ENCODE data around the gene LPIN3.

LPIN3 gene

GRCh38 chr20:41340327-41341055 lies at the start of gene LPIN3:
Gene LPIN3, plus strand, starts transcription at chr20:41340821. Its CDS starts 4,983 bp downstream, at chr20:41345804.
- Histone ChIP-seq H3K27ac (ENCODE audit: low read depth in 2 of 2, low read length in 2 of 2) (peak within 1 kb of the TSS; percentile 91 to 92), H3K27me3 (ENCODE audit: control insufficient read depth in 2 of 2, insufficient read depth in 2 of 2, low read length in 2 of 2) (no peaks in the 10 kb centered on the region), H3K4me3 (ENCODE audit: low read length in 2 of 2) (peak within 1 kb of the TSS; percentile 71 to 78), H3K9ac (ENCODE audit: low read depth in 1 of 2, low read length in 2 of 2) (peak within 1 kb of the TSS; percentile 70 to 79), H3K9me3 (ENCODE audit: control insufficient read depth in 2 of 2, low read length in 2 of 2) (no peaks in the 10 kb centered on the region), H3K36me3 (ENCODE audit: control insufficient read depth in 2 of 2, insufficient read depth in 2 of 2, low read length in 2 of 2) (no peaks in the 10 kb centered on the region), H3K4me1 (ENCODE audit: control insufficient read depth in 2 of 2, insufficient read depth in 2 of 2, low read length in 2 of 2) (peaks cover 17 to 19% of the 10 kb centered on the region in 2 donors)

- Histone ChIP-seq H3K9me3 (ENCODE audit: control insufficient read depth in 2 of 2, low read length in 2 of 2) (no peaks in the 10 kb centered on the region), H3K36me3 (ENCODE audit: control insufficient read depth in 2 of 2, insufficient read depth in 2 of 2, low read length in 2 of 2) (no peaks in the 10 kb centered on the region), H3K4me3 (ENCODE audit: low read length in 2 of 2) (no peak overlapping the region), H3K9ac (ENCODE audit: low read depth in 1 of 2, low read length in 2 of 2) (no peak overlapping the region), H3K4me1 (ENCODE audit: control insufficient read depth in 2 of 2, insufficient read depth in 2 of 2, low read length in 2 of 2) (no peaks in the 10 kb centered on the region), H3K27ac (ENCODE audit: low read depth in 2 of 2, low read length in 2 of 2) (no peak overlapping the region), H3K27me3 (ENCODE audit: control insufficient read depth in 2 of 2, insufficient read depth in 2 of 2, low read length in 2 of 2) (no peaks in the 10 kb centered on the region)
These were observed 47.2 kb upstream of the LPIN3 start for GRCh38 chr20:41293269-41294037.

DNA sequence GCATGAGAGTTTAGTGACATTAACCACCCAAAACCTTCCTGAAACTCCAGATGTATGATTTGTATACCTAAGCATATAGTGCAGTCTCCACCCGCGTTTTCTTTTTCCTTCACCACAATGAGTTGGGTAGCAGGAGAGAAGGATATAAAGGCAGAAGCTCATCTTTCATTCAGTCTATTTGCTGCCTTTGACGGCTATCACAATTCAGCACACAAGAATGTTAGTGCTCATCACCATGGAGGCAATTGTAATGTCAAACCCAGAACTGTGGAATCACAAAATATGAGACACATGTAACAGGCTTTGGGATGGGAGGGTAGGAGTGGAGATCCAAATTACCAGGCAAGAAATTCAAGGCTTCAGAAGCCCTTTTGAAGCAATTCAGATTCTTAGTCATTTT lies 40.7 kb upstream of the LPIN3 start:
- Histone ChIP-seq H3K9ac (ENCODE audit: low read depth in 1 of 2, low read length in 2 of 2) (no peak overlapping the region), H3K27ac (ENCODE audit: low read depth in 2 of 2, low read length in 2 of 2) (no peak overlapping the region), H3K4me3 (ENCODE audit: low read length in 2 of 2) (no peak overlapping the region), H3K9me3 (ENCODE audit: control insufficient read depth in 2 of 2, low read length in 2 of 2) (no peaks in the 10 kb centered on the region), H3K27me3 (ENCODE audit: control insufficient read depth in 2 of 2, insufficient read depth in 2 of 2, low read length in 2 of 2) (no peaks in the 10 kb centered on the region), H3K36me3 (ENCODE audit: control insufficient read depth in 2 of 2, insufficient read depth in 2 of 2, low read length in 2 of 2) (no peaks in the 10 kb centered on the region), H3K4me1 (ENCODE audit: control insufficient read depth in 2 of 2, insufficient read depth in 2 of 2, low read length in 2 of 2) (no peaks in the 10 kb centered on the region)

DNA sequence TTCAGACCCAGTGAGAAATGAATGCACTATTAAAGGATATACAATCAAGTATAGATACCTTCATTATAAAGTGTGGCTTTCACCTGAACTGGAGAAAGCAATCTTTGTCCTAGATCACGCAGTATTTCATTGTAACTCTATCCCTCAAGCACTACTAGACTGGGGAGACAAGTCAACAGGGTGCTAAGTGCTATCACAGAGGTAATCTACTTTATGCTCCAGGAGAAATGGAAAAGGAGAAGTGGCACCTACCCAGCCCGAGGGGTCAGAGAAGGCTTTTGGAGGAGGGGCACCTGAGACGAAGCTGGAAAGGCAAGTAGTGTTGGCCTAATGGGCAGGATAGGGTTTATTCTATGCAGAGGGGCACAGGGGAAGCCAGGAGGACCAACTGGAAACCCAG lies 40.2 kb upstream of the LPIN3 start:
- Histone ChIP-seq H3K4me3 (ENCODE audit: low read length in 2 of 2) (no peak overlapping the region), H3K9ac (ENCODE audit: low read depth in 1 of 2, low read length in 2 of 2) (no peak overlapping the region), H3K9me3 (ENCODE audit: control insufficient read depth in 2 of 2, low read length in 2 of 2) (no peaks in the 10 kb centered on the region), H3K27me3 (ENCODE audit: control insufficient read depth in 2 of 2, insufficient read depth in 2 of 2, low read length in 2 of 2) (no peaks in the 10 kb centered on the region), H3K36me3 (ENCODE audit: control insufficient read depth in 2 of 2, insufficient read depth in 2 of 2, low read length in 2 of 2) (no peaks in the 10 kb centered on the region), H3K27ac (ENCODE audit: low read depth in 2 of 2, low read length in 2 of 2) (no peak overlapping the region), H3K4me1 (ENCODE audit: control insufficient read depth in 2 of 2, insufficient read depth in 2 of 2, low read length in 2 of 2) (no peaks in the 10 kb centered on the region)

- H3K4me1 ChIP-seq (ENCODE audit: control insufficient read depth in 2 of 2, insufficient read depth in 2 of 2, low read length in 2 of 2) = no peaks in the 10 kb centered on the region
- no peak overlapping the region for H3K27ac ChIP-seq (ENCODE audit: low read depth in 2 of 2, low read length in 2 of 2)
- H3K4me3 ChIP-seq (ENCODE audit: low read length in 2 of 2) = no peak overlapping the region
These were observed 39.7 kb upstream of the LPIN3 start for GRCh38 chr20:41300886-41301285.

GRCh38 chr20:41304002-41304401 lies 36.6 kb upstream of the LPIN3 start:
- no peaks in the 10 kb centered on the region for H3K36me3 ChIP-seq (ENCODE audit: control insufficient read depth in 2 of 2, insufficient read depth in 2 of 2, low read length in 2 of 2)
- peaks cover 0 to 5% of the 10 kb centered on the region in 2 donors for H3K4me1 ChIP-seq (ENCODE audit: control insufficient read depth in 2 of 2, insufficient read depth in 2 of 2, low read length in 2 of 2)
- no peak overlapping the region for H3K27ac ChIP-seq (ENCODE audit: low read depth in 2 of 2, low read length in 2 of 2)
- no peak overlapping the region for H3K9ac ChIP-seq (ENCODE audit: low read depth in 1 of 2, low read length in 2 of 2)
- H3K27me3 ChIP-seq (ENCODE audit: control insufficient read depth in 2 of 2, insufficient read depth in 2 of 2, low read length in 2 of 2) = no peaks in the 10 kb centered on the region
- no peak overlapping the region for H3K4me3 ChIP-seq (ENCODE audit: low read length in 2 of 2)
- no peaks in the 10 kb centered on the region for H3K9me3 ChIP-seq (ENCODE audit: control insufficient read depth in 2 of 2, low read length in 2 of 2)

More at GRCh38 chr20:41300886-41301285, 39.7 kb upstream of the LPIN3 start:
- Histone ChIP-seq H3K36me3 (ENCODE audit: control insufficient read depth in 2 of 2, insufficient read depth in 2 of 2, low read length in 2 of 2) (no peaks in the 10 kb centered on the region), H3K9me3 (ENCODE audit: control insufficient read depth in 2 of 2, low read length in 2 of 2) (no peaks in the 10 kb centered on the region), H3K9ac (ENCODE audit: low read depth in 1 of 2, low read length in 2 of 2) (no peak overlapping the region), H3K27me3 (ENCODE audit: control insufficient read depth in 2 of 2, insufficient read depth in 2 of 2, low read length in 2 of 2) (no peaks in the 10 kb centered on the region)

DNA sequence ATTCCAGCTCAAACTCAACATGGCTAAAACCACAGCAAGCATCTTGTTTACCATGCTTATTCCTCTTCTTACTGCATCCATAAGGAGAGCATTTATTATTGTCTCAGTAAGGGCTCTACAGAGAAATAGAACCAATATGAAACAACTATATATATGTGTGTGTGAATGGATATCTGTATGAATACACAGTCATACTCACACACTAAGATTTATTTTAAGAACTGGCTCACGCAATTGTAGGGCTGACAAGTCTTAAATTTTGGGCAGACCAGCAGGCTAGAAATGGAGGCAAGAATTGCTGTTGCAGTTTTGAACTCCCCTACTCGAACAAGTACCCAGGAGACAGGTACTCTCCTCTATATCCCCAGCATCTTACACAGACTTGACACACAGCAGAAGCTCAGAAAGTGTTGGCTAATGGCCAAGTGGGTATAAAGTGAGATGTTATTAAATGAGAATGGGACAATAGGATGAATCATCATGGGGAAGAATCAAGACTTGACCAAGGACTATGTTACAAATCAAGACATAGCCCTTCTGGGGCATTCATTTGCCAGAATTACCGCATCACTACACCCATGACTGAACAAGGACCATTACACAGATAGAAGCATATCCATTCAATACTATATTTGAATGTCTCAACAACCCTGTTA lies 36.1 kb upstream of the LPIN3 start:
- no peaks in the 10 kb centered on the region for H3K27me3 ChIP-seq (ENCODE audit: control insufficient read depth in 2 of 2, insufficient read depth in 2 of 2, low read length in 2 of 2)
- H3K4me3 ChIP-seq (ENCODE audit: low read length in 2 of 2) = no peak overlapping the region
- H3K4me1 ChIP-seq (ENCODE audit: control insufficient read depth in 2 of 2, insufficient read depth in 2 of 2, low read length in 2 of 2) = peaks cover 3 to 5% of the 10 kb centered on the region in 2 donors

DNA sequence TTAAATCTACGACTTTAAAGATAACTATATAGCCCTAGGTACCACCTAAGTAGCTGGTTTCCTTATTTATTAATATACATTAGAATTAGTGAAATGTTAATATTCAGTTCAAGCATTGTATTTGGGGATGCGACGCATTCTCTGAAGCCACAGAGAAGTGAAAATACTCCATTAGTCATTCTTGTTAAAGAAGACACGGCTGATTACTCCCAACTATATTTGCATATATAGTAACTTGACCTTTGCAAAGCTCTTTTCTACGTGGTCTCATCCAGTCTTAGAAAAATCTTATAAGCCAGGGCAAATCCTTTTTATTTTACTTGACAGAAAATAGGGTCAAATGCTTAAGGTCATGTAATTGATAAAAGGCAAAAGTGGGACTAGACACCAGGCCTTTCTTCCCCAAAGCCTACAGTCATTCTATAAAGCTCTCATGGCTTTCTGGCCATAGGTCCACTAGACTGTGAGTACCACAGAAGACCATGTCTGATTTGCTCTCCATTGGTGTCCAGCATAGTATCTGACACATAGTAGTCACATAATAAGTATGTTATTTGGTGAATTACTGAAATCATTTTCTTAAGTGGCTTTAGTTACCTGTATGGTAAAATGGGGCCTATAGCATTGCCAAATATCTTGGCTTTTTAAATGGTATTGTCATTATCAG lies 34.4 kb upstream of the LPIN3 start:
- Histone ChIP-seq H3K27ac (ENCODE audit: low read depth in 2 of 2, low read length in 2 of 2) (no peak overlapping the region), H3K9me3 (ENCODE audit: control insufficient read depth in 2 of 2, low read length in 2 of 2) (no peaks in the 10 kb centered on the region)

More for the DNA sequence above, 36.1 kb upstream of the LPIN3 start:
- Histone ChIP-seq H3K27ac (ENCODE audit: low read depth in 2 of 2, low read length in 2 of 2) (no peak overlapping the region), H3K9me3 (ENCODE audit: control insufficient read depth in 2 of 2, low read length in 2 of 2) (no peaks in the 10 kb centered on the region), H3K9ac (ENCODE audit: low read depth in 1 of 2, low read length in 2 of 2) (no peak overlapping the region), H3K36me3 (ENCODE audit: control insufficient read depth in 2 of 2, insufficient read depth in 2 of 2, low read length in 2 of 2) (no peaks in the 10 kb centered on the region)

GRCh38 chr20:41307021-41307420 lies 33.6 kb upstream of the LPIN3 start:
- peaks cover 3 to 5% of the 10 kb centered on the region in 2 donors for H3K4me1 ChIP-seq (ENCODE audit: control insufficient read depth in 2 of 2, insufficient read depth in 2 of 2, low read length in 2 of 2)
- H3K9me3 ChIP-seq (ENCODE audit: control insufficient read depth in 2 of 2, low read length in 2 of 2) = no peaks in the 10 kb centered on the region
- H3K36me3 ChIP-seq (ENCODE audit: control insufficient read depth in 2 of 2, insufficient read depth in 2 of 2, low read length in 2 of 2) = no peaks in the 10 kb centered on the region
- H3K27ac ChIP-seq (ENCODE audit: low read depth in 2 of 2, low read length in 2 of 2) = no peak overlapping the region
- no peaks in the 10 kb centered on the region for H3K27me3 ChIP-seq (ENCODE audit: control insufficient read depth in 2 of 2, insufficient read depth in 2 of 2, low read length in 2 of 2)
- no peak overlapping the region for H3K9ac ChIP-seq (ENCODE audit: low read depth in 1 of 2, low read length in 2 of 2)
- H3K4me3 ChIP-seq (ENCODE audit: low read length in 2 of 2) = no peak overlapping the region

More for the DNA sequence above, 34.4 kb upstream of the LPIN3 start:
- H3K9ac ChIP-seq (ENCODE audit: low read depth in 1 of 2, low read length in 2 of 2) = no peak overlapping the region
- H3K36me3 ChIP-seq (ENCODE audit: control insufficient read depth in 2 of 2, insufficient read depth in 2 of 2, low read length in 2 of 2) = no peaks in the 10 kb centered on the region
- H3K4me1 ChIP-seq (ENCODE audit: control insufficient read depth in 2 of 2, insufficient read depth in 2 of 2, low read length in 2 of 2) = peaks cover 3 to 5% of the 10 kb centered on the region in 2 donors
- H3K4me3 ChIP-seq (ENCODE audit: low read length in 2 of 2) = no peak overlapping the region
- H3K27me3 ChIP-seq (ENCODE audit: control insufficient read depth in 2 of 2, insufficient read depth in 2 of 2, low read length in 2 of 2) = no peaks in the 10 kb centered on the region
